Measurements from ENCODE around the gene CCDC136. TPM values are rescaled to one million over a fixed set of nuclear protein-coding genes. Genes with fewer than 3 reads are reported as not detected.

The CCDC136 gene
- total RNA-seq, 2 donors from 2014 or later: 7.5 to 7.7 TPM

DNA sequence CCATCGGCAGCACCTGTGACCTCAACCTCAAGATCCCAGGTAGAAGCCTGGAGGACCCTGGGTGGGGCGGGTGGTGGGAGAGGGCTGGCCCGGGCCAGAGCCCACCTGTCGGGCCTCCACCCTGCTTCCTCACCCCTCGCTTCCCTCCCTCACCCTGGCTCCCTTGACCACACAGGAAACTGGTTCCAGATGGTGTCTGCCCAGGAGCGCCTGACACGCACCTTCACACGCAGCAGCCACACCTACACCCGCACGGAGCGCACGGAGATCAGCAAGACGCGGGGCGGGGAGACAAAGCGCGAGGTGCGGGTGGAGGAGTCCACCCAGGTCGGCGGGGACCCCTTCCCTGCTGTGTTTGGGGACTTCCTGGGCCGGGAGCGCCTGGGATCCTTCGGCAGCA lies 62.0 kb downstream of the CCDC136 start:
- no peaks in the 10 kb centered on the region for H3K9me3 ChIP-seq (ENCODE audit: control insufficient read depth, low read length, poor library complexity, severe bottlenecking)
- H3K36me3 Mint-ChIP-seq (ENCODE audit: low read depth): no peaks in the 10 kb centered on the region
- ATAC-seq (no peak), DNase-seq (no peak)
- no peak overlapping the region for H3K27ac Mint-ChIP-seq
- H3K27me3 Mint-ChIP-seq: no peaks in the 10 kb centered on the region
- no peak overlapping the region for H3K4me3 Mint-ChIP-seq
- H3K4me1 Mint-ChIP-seq: peaks cover 4% of the 10 kb centered on the region

GRCh38 chr7:128854396-128854795 lies 62.6 kb downstream of the CCDC136 start:
- Mint-ChIP-seq H3K36me3 (ENCODE audit: low read depth) (no peaks in the 10 kb centered on the region), H3K27me3 (no peaks in the 10 kb centered on the region)
- no peak for DNase-seq

GRCh38 chr7:128855559-128855958 lies 63.8 kb downstream of the CCDC136 start:
- H3K27me3 Mint-ChIP-seq: no peaks in the 10 kb centered on the region
- H3K4me3 Mint-ChIP-seq: no peak overlapping the region
- no peaks in the 10 kb centered on the region for H3K36me3 Mint-ChIP-seq (ENCODE audit: low read depth)
- ATAC-seq (no peak), DNase-seq (no peak)
- H3K4me1 Mint-ChIP-seq: peaks cover 4% of the 10 kb centered on the region
- H3K27ac Mint-ChIP-seq: no peak overlapping the region
- no peaks in the 10 kb centered on the region for H3K9me3 ChIP-seq (ENCODE audit: control insufficient read depth, low read length, poor library complexity, severe bottlenecking)

More at GRCh38 chr7:128854396-128854795, 62.6 kb downstream of the CCDC136 start:
- no peak overlapping the region for H3K27ac Mint-ChIP-seq
- ATAC-seq: no peak
- H3K9me3 ChIP-seq (ENCODE audit: control insufficient read depth, low read length, poor library complexity, severe bottlenecking): no peaks in the 10 kb centered on the region
- H3K4me3 Mint-ChIP-seq: no peak overlapping the region
- peaks cover 4% of the 10 kb centered on the region for H3K4me1 Mint-ChIP-seq

DNA sequence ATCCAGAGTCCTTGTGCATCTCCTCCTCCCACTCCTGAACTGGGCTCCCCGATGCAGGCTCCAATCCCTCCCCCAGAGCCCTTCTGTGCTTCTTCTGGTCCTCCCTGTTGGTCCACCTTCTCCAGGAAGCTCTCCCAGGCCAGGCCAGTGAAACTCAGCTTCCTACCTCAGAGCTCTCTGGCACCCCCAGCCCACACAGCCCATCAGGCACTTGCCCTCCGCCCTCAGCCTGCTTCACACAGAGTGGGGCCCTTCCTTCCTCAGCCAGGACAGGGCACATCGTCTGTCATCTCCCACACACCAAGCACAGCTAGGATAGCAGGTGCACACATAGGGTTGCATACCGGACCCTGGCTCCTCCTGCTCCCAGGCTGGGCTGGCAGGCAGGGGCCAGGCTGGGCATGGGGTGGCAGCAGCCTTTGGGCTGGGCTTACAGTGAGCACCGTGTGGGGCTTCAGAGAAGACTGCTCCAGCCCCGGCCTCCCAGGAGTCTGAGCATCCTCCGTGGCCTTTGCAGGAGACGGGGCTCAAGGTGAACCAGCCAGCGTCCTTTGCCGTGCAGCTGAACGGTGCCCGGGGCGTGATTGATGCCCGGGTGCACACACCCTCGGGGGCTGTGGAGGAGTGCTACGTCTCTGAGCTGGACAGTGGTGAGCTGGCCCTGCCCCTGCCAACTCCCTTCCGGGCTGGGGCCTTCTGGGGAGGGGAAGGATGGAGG lies 64.4 kb downstream of the CCDC136 start:
- ATAC-seq: no peak
- DNase-seq: no peak
- H3K9me3 ChIP-seq (ENCODE audit: control insufficient read depth, low read length, poor library complexity, severe bottlenecking): no peaks in the 10 kb centered on the region
- H3K4me3 Mint-ChIP-seq: no peak overlapping the region
- no peaks in the 10 kb centered on the region for H3K36me3 Mint-ChIP-seq (ENCODE audit: low read depth)
- H3K27me3 Mint-ChIP-seq: no peaks in the 10 kb centered on the region
- H3K27ac Mint-ChIP-seq: no peak overlapping the region
- H3K4me1 Mint-ChIP-seq: peaks cover 4% of the 10 kb centered on the region

- H3K9me3 ChIP-seq (ENCODE audit: control insufficient read depth, low read length, poor library complexity, severe bottlenecking): no peaks in the 10 kb centered on the region
- ATAC-seq (no peak), DNase-seq (no peak)
- H3K27me3 Mint-ChIP-seq: no peaks in the 10 kb centered on the region
- H3K4me3 Mint-ChIP-seq: no peak overlapping the region
- H3K36me3 Mint-ChIP-seq (ENCODE audit: low read depth): peaks cover 3% of the 10 kb centered on the region
- H3K27ac Mint-ChIP-seq: no peak overlapping the region
- peaks cover 17% of the 10 kb centered on the region for H3K4me1 Mint-ChIP-seq
Measured at GRCh38 chr7:128858380-128859231, 66.8 kb downstream of the CCDC136 start.

DNA sequence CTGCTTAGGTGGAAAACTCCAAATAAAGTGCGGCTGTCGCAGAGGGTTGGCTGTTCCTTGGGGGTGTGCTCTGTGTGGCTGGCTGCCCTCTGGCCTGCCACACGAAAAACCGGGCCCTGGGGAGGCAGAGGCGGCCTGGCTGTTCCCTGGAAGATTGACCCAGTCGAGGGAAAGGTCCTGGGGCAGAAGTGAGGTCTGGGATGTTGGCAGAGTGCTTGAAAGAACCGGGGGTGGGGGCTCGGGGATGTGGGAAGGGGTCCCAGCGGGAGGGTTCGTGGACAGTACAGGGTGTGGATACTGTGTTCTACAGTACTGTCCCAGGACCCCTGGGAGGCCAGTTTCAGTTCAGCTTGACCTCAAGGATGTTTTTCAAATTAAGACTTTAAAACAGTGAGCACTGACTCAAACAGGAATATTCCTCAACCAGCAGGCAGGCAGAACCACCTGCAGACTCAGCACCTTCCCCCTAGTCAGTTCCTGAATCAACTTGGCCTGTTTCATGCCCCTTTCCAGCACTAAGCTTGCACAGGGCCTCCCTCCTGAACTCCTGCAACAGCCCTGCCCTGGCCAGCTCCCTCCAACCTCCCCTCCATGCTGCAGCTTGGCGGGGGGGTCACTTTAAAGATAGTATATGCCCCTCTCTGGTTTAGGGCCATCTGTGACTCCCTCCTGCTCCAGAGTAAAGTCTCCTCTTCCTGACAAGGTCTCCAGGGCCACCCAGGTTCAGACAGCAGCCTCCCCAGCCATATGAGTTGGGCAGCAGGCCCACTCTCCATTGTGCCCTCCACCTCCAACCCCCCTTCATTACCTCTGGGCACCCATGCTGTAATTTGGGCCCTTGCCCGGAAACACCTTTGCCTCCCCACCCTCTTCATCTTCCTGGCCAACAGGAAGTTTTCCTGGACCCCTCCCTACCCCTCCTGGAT lies 67.7 kb downstream of the CCDC136 start:
- DNase-seq: no peak
- no peak for ATAC-seq
- no peaks in the 10 kb centered on the region for H3K27me3 Mint-ChIP-seq
- peaks cover 16% of the 10 kb centered on the region for H3K4me1 Mint-ChIP-seq
- H3K36me3 Mint-ChIP-seq (ENCODE audit: low read depth): peaks cover 3% of the 10 kb centered on the region
- no peaks in the 10 kb centered on the region for H3K9me3 ChIP-seq (ENCODE audit: control insufficient read depth, low read length, poor library complexity, severe bottlenecking)
- no peak overlapping the region for H3K4me3 Mint-ChIP-seq
- no peak overlapping the region for H3K27ac Mint-ChIP-seq

GRCh38 chr7:128860158-128861073 lies 68.6 kb downstream of the CCDC136 start:
- ATAC-seq (no peak), DNase-seq (no peak)
- H3K9me3 ChIP-seq (ENCODE audit: control insufficient read depth, low read length, poor library complexity, severe bottlenecking): no peaks in the 10 kb centered on the region
- H3K27me3 Mint-ChIP-seq: no peaks in the 10 kb centered on the region
- no peak overlapping the region for H3K27ac Mint-ChIP-seq
- H3K4me1 Mint-ChIP-seq: peaks cover 20% of the 10 kb centered on the region
- no peak overlapping the region for H3K4me3 Mint-ChIP-seq
- peaks cover 3% of the 10 kb centered on the region for H3K36me3 Mint-ChIP-seq (ENCODE audit: low read depth)

DNA sequence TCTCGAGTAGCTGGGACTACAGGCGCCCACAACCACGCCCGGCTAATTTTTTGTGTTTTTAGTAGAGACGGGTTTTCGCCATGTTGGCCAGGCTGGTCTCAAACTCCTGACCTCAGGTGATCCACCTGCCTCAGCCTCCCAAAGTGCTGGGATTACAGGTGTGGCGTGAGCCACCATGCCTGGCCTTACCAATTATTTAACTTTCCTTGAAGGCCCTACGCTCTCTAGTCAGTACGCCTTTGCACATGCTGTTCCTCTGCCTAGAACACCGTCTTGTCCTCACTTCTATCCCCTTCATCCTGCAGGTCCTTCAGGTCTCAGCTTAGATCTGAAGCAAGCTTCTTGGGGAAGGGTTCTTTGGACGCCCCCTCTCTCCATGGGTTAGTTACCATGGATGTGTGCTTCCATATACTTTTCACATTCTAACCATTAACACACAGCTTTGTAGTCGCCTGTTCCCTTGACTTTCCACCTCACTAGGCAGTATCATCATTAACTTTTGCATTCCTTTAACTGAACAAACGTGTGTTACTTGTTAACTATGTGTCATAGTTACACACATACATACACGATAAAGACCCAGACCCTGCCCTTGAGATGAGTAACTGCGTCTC lies 70.3 kb downstream of the CCDC136 start:
- DNase-seq (no peak), ATAC-seq (no peak)
- Mint-ChIP-seq H3K4me3 (peak overlapping the region; percentile 100), H3K27me3 (no peaks in the 10 kb centered on the region), H3K36me3 (ENCODE audit: low read depth) (peaks cover 6% of the 10 kb centered on the region), H3K27ac (peak overlapping the region; percentile 96), H3K4me1 (peaks cover 28% of the 10 kb centered on the region)
- no peaks in the 10 kb centered on the region for H3K9me3 ChIP-seq (ENCODE audit: control insufficient read depth, low read length, poor library complexity, severe bottlenecking)

DNA sequence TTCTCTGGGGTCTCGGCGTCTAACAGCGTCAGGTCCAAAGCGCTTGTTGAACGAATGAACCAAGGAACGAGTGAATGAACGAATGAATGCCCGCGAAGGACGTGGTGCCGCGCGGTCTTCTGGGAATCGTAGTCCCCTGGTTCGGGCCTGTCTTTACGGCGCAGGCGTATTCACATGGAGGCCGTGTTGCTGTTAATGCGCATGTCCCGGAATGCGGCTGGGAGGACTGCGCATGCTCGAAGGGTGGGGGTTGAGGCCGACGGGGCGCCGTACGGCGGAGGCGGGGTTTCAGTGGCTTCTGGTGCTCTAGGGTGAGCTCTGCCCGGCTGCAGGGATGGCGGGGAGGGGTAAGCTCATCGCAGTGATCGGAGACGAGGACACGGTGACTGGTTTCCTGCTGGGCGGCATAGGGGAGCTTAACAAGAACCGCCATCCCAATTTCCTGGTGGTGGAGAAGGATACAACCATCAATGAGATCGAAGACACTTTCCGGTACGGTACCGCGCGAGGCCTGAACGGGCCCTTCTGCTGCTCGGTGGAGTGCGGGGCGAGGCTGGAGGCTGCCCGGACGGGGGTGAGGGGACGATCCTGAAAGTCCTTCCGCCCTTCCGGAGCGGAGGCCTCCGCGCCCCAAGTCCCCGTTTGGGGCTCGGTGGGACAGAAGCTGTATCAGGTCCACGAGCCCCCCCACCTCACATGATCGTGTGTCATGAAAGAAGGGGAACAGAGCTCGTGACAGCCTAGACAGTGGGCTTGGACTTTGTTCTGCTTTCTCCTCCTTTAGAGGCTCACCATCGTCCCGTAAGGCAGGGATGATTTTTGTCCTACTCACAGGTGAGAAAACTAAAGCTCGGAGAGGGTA lies 71.0 kb downstream of the CCDC136 start, which contains the start of gene ATP6V1F:
Gene ATP6V1F (plus strand): TSS at position 286 of the 862 bp plus-strand sequence. CDS start 49 bp downstream, at position 335.
- peak; percentile 98 to 100 (median 99) for DNase-seq
- peak within 1 kb of the TSS; percentile 100 for H3K4me3 Mint-ChIP-seq
- no peaks in the 10 kb centered on the region for H3K27me3 Mint-ChIP-seq
- peaks cover 6% of the 10 kb centered on the region for H3K36me3 Mint-ChIP-seq (ENCODE audit: low read depth)
- peak; percentile 93 for ATAC-seq
- peak within 1 kb of the TSS; percentile 96 for H3K27ac Mint-ChIP-seq
- H3K4me1 Mint-ChIP-seq: peaks cover 32% of the 10 kb centered on the region
- H3K9me3 ChIP-seq (ENCODE audit: control insufficient read depth, low read length, poor library complexity, severe bottlenecking): no peaks in the 10 kb centered on the region

DNA sequence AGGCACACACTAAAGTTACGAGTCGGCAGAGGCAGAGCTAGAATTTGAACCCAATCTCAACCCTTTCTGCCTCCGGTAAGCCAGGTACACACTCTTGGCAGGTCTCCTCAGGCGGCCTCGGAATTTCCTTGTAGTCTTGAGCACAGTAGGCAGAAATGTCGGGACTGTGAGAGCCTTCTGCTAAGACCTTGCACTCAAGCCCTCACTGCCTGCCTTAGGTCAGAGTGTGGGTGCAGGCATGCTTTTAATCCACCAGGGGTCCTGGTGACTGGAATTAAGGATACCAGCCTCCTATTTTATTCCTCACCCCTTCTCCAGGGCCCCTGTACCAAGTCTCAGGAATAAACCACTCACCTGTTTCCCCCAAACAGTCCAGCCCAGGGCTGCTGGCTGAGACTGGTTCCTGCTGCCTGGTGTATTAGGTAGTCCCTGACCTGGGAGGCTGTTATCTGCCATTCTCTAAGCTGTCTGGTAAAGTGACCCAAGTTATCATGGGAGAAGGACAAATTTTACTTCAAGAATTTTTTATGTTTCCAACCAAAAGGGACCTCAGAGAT lies 71.7 kb downstream of the CCDC136 start:
- Mint-ChIP-seq H3K36me3 (ENCODE audit: low read depth) (peaks cover 6% of the 10 kb centered on the region), H3K4me1 (peaks cover 33% of the 10 kb centered on the region), H3K4me3 (peak overlapping the region; percentile 100), H3K27ac (peak overlapping the region; percentile 96), H3K27me3 (no peaks in the 10 kb centered on the region)
- H3K9me3 ChIP-seq (ENCODE audit: control insufficient read depth, low read length, poor library complexity, severe bottlenecking): no peaks in the 10 kb centered on the region
- DNase-seq: peak in 2 of 3 donors; percentile 25 to 31
- ATAC-seq: peak; percentile 40

DNA sequence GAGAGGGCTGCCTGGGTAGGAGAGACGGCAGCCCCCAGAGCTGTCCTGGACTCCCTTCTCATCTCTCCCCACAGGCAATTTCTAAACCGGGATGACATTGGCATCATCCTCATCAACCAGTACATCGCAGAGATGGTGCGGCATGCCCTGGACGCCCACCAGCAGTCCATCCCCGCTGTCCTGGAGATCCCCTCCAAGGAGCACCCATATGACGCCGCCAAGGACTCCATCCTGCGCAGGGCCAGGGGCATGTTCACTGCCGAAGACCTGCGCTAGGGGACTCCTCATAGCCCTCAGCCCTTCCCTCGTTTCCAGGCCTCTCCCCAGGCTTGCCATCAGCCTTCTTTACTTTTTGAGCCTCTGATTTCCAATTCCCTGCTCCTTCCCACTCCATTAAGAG lies 73.5 kb downstream of the CCDC136 start:
- H3K4me3 Mint-ChIP-seq: no peak overlapping the region
- no peak for ATAC-seq
- H3K4me1 Mint-ChIP-seq: peaks cover 33% of the 10 kb centered on the region

More for the DNA sequence above, 73.5 kb downstream of the CCDC136 start:
- Mint-ChIP-seq H3K27ac (no peak overlapping the region), H3K27me3 (no peaks in the 10 kb centered on the region), H3K36me3 (ENCODE audit: low read depth) (peaks cover 6% of the 10 kb centered on the region)
- no peaks in the 10 kb centered on the region for H3K9me3 ChIP-seq (ENCODE audit: control insufficient read depth, low read length, poor library complexity, severe bottlenecking)
- DNase-seq: no peak

Data from T-helper 17 cell (primary cell).